IMR-90 (cell line): ENCODE results near the gene RETN. TPM values are rescaled to one million over a fixed set of nuclear protein-coding genes. Genes with fewer than 3 reads are reported as not detected.

Experiments used
- ATAC-seq: fragments of 200-7000 bp; cut with Tn5 transposase; 2 replicates; pipeline ENCODE4 v1.9.1; 2020; ENCODE audit warnings: low read depth, mild to moderate bottlenecking, moderate library complexity
- BruUV-seq: library from RNA; stranded (reverse); fragments of 400-500 nt; replicated peaks from 2 replicates; lab custom pipeline; 2021; lab: Mats Ljungman, UMichigan
- CTCF ChIA-PET: fragments of 300-600 bp; formaldehyde crosslinking; extraction: SDS; loops from one replicate; lab custom pipeline; 2021; ENCODE audit warnings: antibody characterized with exemption; lab: Yijun Ruan, JAX
- POLR2A ChIA-PET: fragments of 300-600 bp; sonication (Branson Sonifier 250); formaldehyde crosslinking; loops from one replicate; lab custom pipeline; 2022; ENCODE audit warnings: antibody characterized with exemption; ENCODE audit not compliant: unreplicated experiment; lab: Charles Lee
- DNase-seq: peaks from one replicate; pipeline ENCODE4 v3.0.0; 2013
- H2AFZ ChIP-seq: replicated peaks from 2 replicates; pipeline ENCODE3; 2013; ENCODE audit warnings: low read length, mild to moderate bottlenecking; ENCODE audit not compliant: poor library complexity
- H2AK5ac ChIP-seq: 2 replicates; pipeline ENCODE4 v1.6.1; 2013; ENCODE audit warnings: low read depth, low read length, inconsistent platforms
- H2AK9ac ChIP-seq: replicated peaks from 2 replicates; pipeline ENCODE3; 2013; ENCODE audit warnings: mild to moderate bottlenecking, low read depth, low read length, moderate library complexity; ENCODE audit not compliant: poor library complexity
- H2BK120ac ChIP-seq: 2 replicates; pipeline ENCODE4 v1.6.1; 2013; ENCODE audit warnings: low read depth, low read length, inconsistent platforms
- H2BK15ac ChIP-seq: 3 replicates; pipeline ENCODE4 v1.6.1; 2013; ENCODE audit warnings: low read depth, low read length, inconsistent platforms
- H2BK20ac ChIP-seq: 2 replicates; pipeline ENCODE4 v1.6.1; 2013; ENCODE audit warnings: low read depth, mild to moderate bottlenecking, inconsistent platforms, low read length, moderate library complexity
- H2BK5ac ChIP-seq: 2 replicates; pipeline ENCODE4 v1.6.1; 2013; ENCODE audit warnings: mild to moderate bottlenecking, low read depth, low read length, inconsistent platforms; ENCODE audit not compliant: poor library complexity, severe bottlenecking
- H3K14ac ChIP-seq: replicated peaks from 2 replicates; pipeline ENCODE4 v1.6.1; 2013; ENCODE audit warnings: low read depth, low read length, inconsistent platforms
- H3K18ac ChIP-seq: 2 replicates; pipeline ENCODE4 v1.6.1; 2013; ENCODE audit warnings: low read depth, low read length, control low read depth
- H3K23ac ChIP-seq: 2 replicates; pipeline ENCODE4 v1.6.1; 2013; ENCODE audit warnings: low read depth, low read length, inconsistent platforms
- H3K27ac ChIP-seq: 2 replicates; pipeline ENCODE4 v1.5.1; 2013; ENCODE audit warnings: mild to moderate bottlenecking, control low read depth, low read length; ENCODE audit not compliant: insufficient read depth
- H3K27me3 ChIP-seq: 2 replicates; pipeline ENCODE4 v1.6.1; 2013; ENCODE audit warnings: low read length; ENCODE audit not compliant: control insufficient read depth, insufficient read depth
- H3K36me3 ChIP-seq: 2 replicates; pipeline ENCODE4 v1.6.1; 2013; ENCODE audit warnings: low read length, mixed read lengths; ENCODE audit not compliant: control insufficient read depth, insufficient read depth
- H3K4ac ChIP-seq: 2 replicates; pipeline ENCODE4 v1.6.1; 2013; ENCODE audit warnings: low read depth, low read length, inconsistent platforms
- H3K4me1 ChIP-seq: 2 replicates; pipeline ENCODE4 v1.6.1; 2013; ENCODE audit warnings: low read length, mixed read lengths; ENCODE audit not compliant: control insufficient read depth, insufficient read depth
- H3K4me2 ChIP-seq: 2 replicates; pipeline ENCODE4 v1.6.1; 2013; ENCODE audit warnings: low read depth, mild to moderate bottlenecking, control low read depth, low read length, moderate library complexity
- H3K4me3 ChIP-seq: 2 replicates; pipeline ENCODE4 v1.5.1; 2013; ENCODE audit warnings: low read depth, mild to moderate bottlenecking, control low read depth, low read length, moderate library complexity; ENCODE audit not compliant: insufficient read depth
- H3K56ac ChIP-seq: 2 replicates; pipeline ENCODE4 v1.6.1; 2013; ENCODE audit warnings: low read length, inconsistent platforms; ENCODE audit not compliant: insufficient read depth; ENCODE audit errors: extremely low read depth
- H3K79me1 ChIP-seq, 2 experiments: 2 replicates each; pipeline ENCODE4 v1.6.1; 2013; ENCODE audit warnings: low read length in 2 of 2, inconsistent platforms in 1 of 2, low read depth in 1 of 2
- H3K9ac ChIP-seq: 2 replicates; pipeline ENCODE4 v1.6.1; 2013; ENCODE audit warnings: low read depth, low read length, control low read depth
- H3K9me1 ChIP-seq: 2 replicates; pipeline ENCODE4 v1.6.1; 2013; ENCODE audit warnings: low read length, inconsistent platforms; ENCODE audit not compliant: insufficient read depth
- H3K9me3 ChIP-seq: 2 replicates; pipeline ENCODE4 v1.6.1; 2013; ENCODE audit warnings: low read length; ENCODE audit not compliant: control insufficient read depth, insufficient read depth
- H4K20me1 ChIP-seq: 2 replicates; pipeline ENCODE4 v1.6.1; 2013; ENCODE audit warnings: low read length, inconsistent platforms; ENCODE audit not compliant: insufficient read depth
- H4K5ac ChIP-seq: 2 replicates; pipeline ENCODE4 v1.6.1; 2013; ENCODE audit warnings: mild to moderate bottlenecking, low read depth, low read length, control low read depth
- H4K8ac ChIP-seq, 2 experiments: 2 replicates each; pipeline ENCODE4 v1.6.1; 2013; ENCODE audit warnings: low read depth in 2 of 2, low read length in 2 of 2, control low read depth in 1 of 2, inconsistent platforms in 1 of 2
- H4K91ac ChIP-seq: 2 replicates; pipeline ENCODE4 v1.6.1; 2013; ENCODE audit warnings: low read depth, low read length, inconsistent platforms; ENCODE audit not compliant: insufficient read depth
- CHD1 ChIP-seq: IDR thresholded peaks from 2 replicates; pipeline ENCODE4 v1.6.1; 2012; ENCODE audit warnings: low read depth, low read length, improper control_type of control experiment
- MAZ ChIP-seq: IDR thresholded peaks from 2 replicates; pipeline ENCODE4 v1.6.1; 2012; ENCODE audit warnings: low read depth, mild to moderate bottlenecking, low read length, improper control_type of control experiment, moderate library complexity, borderline replicate concordance
- NFE2L2 ChIP-seq: fragments of 150-350 bp; IDR thresholded peaks from 2 replicates; pipeline ENCODE4 v1.6.1; 2016; ENCODE audit warnings: low read depth, mild to moderate bottlenecking, low read length
- POLR2A ChIP-seq: IDR thresholded peaks from 2 replicates; pipeline ENCODE4 v1.6.1; 2012; ENCODE audit warnings: mild to moderate bottlenecking, low read depth, low read length
- RCOR1 ChIP-seq: IDR thresholded peaks from 2 replicates; pipeline ENCODE4 v1.6.1; 2012; ENCODE audit warnings: mild to moderate bottlenecking, low read length, improper control_type of control experiment; ENCODE audit not compliant: insufficient replicate concordance
- WGBS, 2 experiments: methylation state at CpG; one replicate each; pipeline versions ENCODE4 v1.1.5 to v1.1.7; 2013; ENCODE audit warnings: missing lambda C conversion rate in 2 of 2; ENCODE audit not compliant: insufficient read length in 1 of 2; ENCODE audit errors: extremely low coverage in 2 of 2; 5-methylcytosine and 5-hydroxymethylcytosine counted together
- dilution Hi-C: fragments of 300-500 bp; cut with HindIII; formaldehyde crosslinking; loops from one replicate; pipeline ENCODE4 v1.14.3; 2018; ENCODE audit warnings: low sequenced_read_pairs; ENCODE audit not compliant: unreplicated experiment
- in situ Hi-C: fragments of 300-500 bp; cut with MboI; formaldehyde crosslinking; loops from 3 replicates; pipeline ENCODE4 v1.14.3; 2019; ENCODE audit warnings: low sequenced_read_pairs, inconsistent platforms, mixed read lengths
- intact Hi-C: fragments of 100-400 bp; cut with micrococcal nuclease; formaldehyde crosslinking; loops from 2 replicates; pipeline ENCODE4 v1.10.0; 2022
- polyA plus RNA-seq, 3 experiments: library from polyadenylated mRNA; depleted of rRNA; stranded (reverse); fragments of >200 nt; gene quantifications; 2 replicates each; pipeline ENCODE4 v1.2.3, GENCODE V29; 2012; ENCODE audit warnings: low replicate concordance in 1 of 3
- total RNA-seq: library from RNA; depleted of rRNA; stranded (reverse); fragments of >200 nt; gene quantifications from 2 replicates; pipeline ENCODE4 v1.2.3, GENCODE V29; 2012

The RETN gene
- total and polyA plus RNA-seq, 2 of the 4 experiments (the other 2 are of a cell fraction), result not detected

DNA sequence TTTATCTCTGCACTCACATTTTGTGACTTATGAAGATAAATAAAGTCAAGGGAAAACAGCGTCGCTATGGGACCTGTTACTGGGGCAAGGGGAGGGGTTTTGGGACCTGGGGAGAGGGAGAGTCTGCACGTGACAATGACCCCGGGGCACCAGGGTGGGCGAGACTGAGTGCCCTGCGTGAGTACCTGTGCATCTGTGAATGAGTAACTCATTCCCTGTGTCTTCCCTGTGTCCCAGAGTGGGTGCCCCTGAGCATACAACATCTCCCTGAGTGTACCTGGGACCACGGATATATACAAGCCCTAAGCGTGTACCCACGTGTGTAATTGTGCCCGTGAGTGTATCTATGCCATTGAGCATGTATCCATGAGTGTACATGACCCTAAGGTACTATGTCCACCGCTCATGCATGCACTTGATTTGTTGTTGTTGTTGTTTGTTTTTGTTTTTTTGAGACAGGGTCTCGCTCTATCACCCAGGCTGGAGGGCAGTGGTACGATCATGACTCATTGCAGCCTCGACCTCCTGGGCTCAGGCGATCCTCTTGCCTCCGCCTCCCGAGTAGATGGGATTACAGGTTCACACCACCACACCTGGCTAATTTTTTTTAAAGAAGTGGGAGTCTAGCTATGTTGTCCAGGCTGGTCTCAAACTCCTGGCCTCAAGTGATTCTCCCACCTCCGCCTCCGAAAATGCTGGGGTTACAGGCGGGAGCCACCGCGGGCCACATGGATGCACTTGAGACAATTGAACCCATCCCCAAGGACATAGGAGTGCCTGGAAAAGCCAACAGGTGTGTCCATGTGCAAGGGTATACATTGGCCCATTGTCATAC is 11.1 kb downstream of the RETN start:
- 70% methylated on average over 9 of the region's 22 CpGs; no CpG with 5 or more reads in 1 of the 2 experiments for WGBS, 2 experiments
- in situ Hi-C loops, result loop anchor here (10.0 kb wide), 1 partner anchor 115 kb away; no protein-coding TSS in a partner anchor
- H4K20me1 ChIP-seq, result peaks cover 4% of the 10 kb centered on the region
- peak overlapping the region; percentile 55; the same call in 1 of the 2 replicates for H4K91ac ChIP-seq
- no peak overlapping the region for H3K23ac ChIP-seq
- peak overlapping the region; percentile 68 for H2AK5ac ChIP-seq
- H3K4me3 ChIP-seq, result peak overlapping the region; percentile 32
- no peak overlapping the region for H2BK15ac ChIP-seq
- H3K4ac ChIP-seq, result peak overlapping the region; percentile 90
- peak overlapping the region; percentile 78; the same call in 1 of the 2 replicates for H3K14ac ChIP-seq
- H2AK9ac ChIP-seq, result peak overlapping the region; percentile 93
- no peak overlapping the region; the same call in 1 of the 2 replicates for H3K27ac ChIP-seq
- peaks cover 3% of the 10 kb centered on the region for H3K9me1 ChIP-seq
- H3K9me3 ChIP-seq, result no peaks in the 10 kb centered on the region
- peak overlapping the region; percentile 89 to 99 for H4K8ac ChIP-seq
- no TSS peak for BruUV-seq
- H3K18ac ChIP-seq, result no peak overlapping the region
- no peak overlapping the region for H2BK5ac ChIP-seq
- H3K9ac ChIP-seq, result peak overlapping the region; percentile 57
- ChIA-PET POLR2A (no interaction called here), CTCF (interaction anchor here (0.6 to 1.3 kb wide), 4 partner anchors 19 to 480 kb away, joined by 3 to 6 read pairs (median 3); no protein-coding TSS in a partner anchor)
- peak overlapping the region; percentile 93 for H3K4me2 ChIP-seq
- peaks cover 0 to 28% of the 10 kb centered on the region in 2 experiments; a peak in 3 of 4 replicates for H3K79me1 ChIP-seq
- H2AFZ ChIP-seq, result peak overlapping the region; percentile 100
- intact Hi-C loops, result loop anchor here (1.0 to 2.0 kb wide), 4 partner anchors 28 to 326 kb away; partner anchors contain the start of genes PET100 and XAB2
- peaks cover 11% of the 10 kb centered on the region; the same call in 1 of the 2 replicates for H3K36me3 ChIP-seq
- no peak overlapping the region for H3K56ac ChIP-seq
- dilution Hi-C loops, result no loop called here
- peaks cover 8% of the 10 kb centered on the region for H3K27me3 ChIP-seq
- ATAC-seq (no peak), DNase-seq (no peak)
- no peak for TF ChIP-seq CHD1
- no peak for TF ChIP-seq POLR2A
- TF ChIP-seq MAZ, result no peak
- no peak for TF ChIP-seq RCOR1
- no peak for TF ChIP-seq NFE2L2
- no peak overlapping the region for H2BK20ac ChIP-seq
- H4K5ac ChIP-seq, result peak overlapping the region; percentile 95
- H3K4me1 ChIP-seq, result peaks cover 4% of the 10 kb centered on the region; the same call in 1 of the 2 replicates
- peak overlapping the region; percentile 59; the same call in 1 of the 2 replicates for H2BK120ac ChIP-seq
